Measurements from ENCODE around the gene TMEM50A. TPM values are rescaled to one million over a fixed set of nuclear protein-coding genes. Genes with fewer than 3 reads are reported as not detected.
A peak's percentile ranks its signal among the peaks of the same experiment; 100 is the strongest.
"Not testable (repeated sequence)": the region's sequence is repeated elsewhere in the genome, so short reads cannot be mapped to it uniquely, and the experiment has no call there.

Gene TMEM50A
- total and polyA plus RNA-seq, 7 experiments from 2014 or later = 61.6 to 149 (median 94.2) TPM

GRCh38 chr1:25320314-25320938 is 17.7 kb upstream of the TMEM50A start:
- H3K9me3 ChIP-seq (ENCODE audit: control insufficient read depth in 2 of 3, low read length in 3 of 3); ATAC-seq; intact Hi-C loops (cut with micrococcal nuclease); H3K36me3 ChIP-seq (ENCODE audit: control insufficient read depth in 2 of 3, insufficient read depth in 3 of 3, low read length in 3 of 3); DNase-seq; CTCF ChIA-PET; H3K27ac Mint-ChIP-seq; H3K9me3 Mint-ChIP-seq; H3K27me3 Mint-ChIP-seq; H3K4me1 ChIP-seq (ENCODE audit: control insufficient read depth in 2 of 2, insufficient read depth in 2 of 2, low read length in 2 of 2); H3K27ac ChIP-seq (ENCODE audit: low read depth, low read length); H3K4me3 ChIP-seq (ENCODE audit: low read length); H3K27me3 ChIP-seq (ENCODE audit: control insufficient read depth in 2 of 2, insufficient read depth in 2 of 2, low read length in 2 of 2); H3K4me3 Mint-ChIP-seq: not testable (repeated sequence)
- H3K4me1 Mint-ChIP-seq = peaks cover 0 to 10% (median 4%) of the 10 kb centered on the region in 7 donors
- peaks cover 4 to 16% (median 7%) of the 10 kb centered on the region in 5 donors for H3K36me3 Mint-ChIP-seq
- POLR2A ChIA-PET = interaction anchor here (0.5 kb wide), 1 partner anchor 52 kb away, joined by 4 read pairs; no protein-coding TSS in a partner anchor

GRCh38 chr1:25322127-25322526 is 16.0 kb upstream of the TMEM50A start:
- H3K9me3 Mint-ChIP-seq; H3K36me3 ChIP-seq (ENCODE audit: control insufficient read depth in 2 of 3, insufficient read depth in 3 of 3, low read length in 3 of 3); H3K27ac Mint-ChIP-seq; H3K27ac ChIP-seq (ENCODE audit: low read depth, low read length); CTCF ChIA-PET; DNase-seq; H3K4me3 Mint-ChIP-seq; intact Hi-C loops (cut with micrococcal nuclease); H3K9me3 ChIP-seq (ENCODE audit: control insufficient read depth in 2 of 3, low read length in 3 of 3); H3K4me3 ChIP-seq (ENCODE audit: low read length); H3K36me3 Mint-ChIP-seq; POLR2A ChIA-PET; H3K27me3 ChIP-seq (ENCODE audit: control insufficient read depth in 2 of 2, insufficient read depth in 2 of 2, low read length in 2 of 2); H3K4me1 ChIP-seq (ENCODE audit: control insufficient read depth in 2 of 2, insufficient read depth in 2 of 2, low read length in 2 of 2); H3K27me3 Mint-ChIP-seq; ATAC-seq: not testable (repeated sequence)
- peaks cover 0 to 10% (median 4%) of the 10 kb centered on the region in 7 donors for H3K4me1 Mint-ChIP-seq

- ATAC-seq; H3K27ac Mint-ChIP-seq; H3K36me3 Mint-ChIP-seq; DNase-seq; intact Hi-C loops (cut with micrococcal nuclease); H3K4me3 Mint-ChIP-seq; H3K36me3 ChIP-seq (ENCODE audit: control insufficient read depth in 2 of 3, insufficient read depth in 3 of 3, low read length in 3 of 3); CTCF ChIA-PET; H3K4me1 Mint-ChIP-seq; H3K27ac ChIP-seq (ENCODE audit: low read depth, low read length); H3K27me3 Mint-ChIP-seq; POLR2A ChIA-PET; H3K9me3 ChIP-seq (ENCODE audit: control insufficient read depth in 2 of 3, low read length in 3 of 3); H3K27me3 ChIP-seq (ENCODE audit: control insufficient read depth in 2 of 2, insufficient read depth in 2 of 2, low read length in 2 of 2); H3K4me1 ChIP-seq (ENCODE audit: control insufficient read depth in 2 of 2, insufficient read depth in 2 of 2, low read length in 2 of 2); H3K4me3 ChIP-seq (ENCODE audit: low read length); H3K9me3 Mint-ChIP-seq: not testable (repeated sequence)
These were observed 13.7 kb upstream of the TMEM50A start for GRCh38 chr1:25324407-25324806.

GRCh38 chr1:25327864-25328790 is 10.0 kb upstream of the TMEM50A start:
- peak; percentile 82 for ATAC-seq
- H3K27me3 ChIP-seq (ENCODE audit: control insufficient read depth in 2 of 2, insufficient read depth in 2 of 2, low read length in 2 of 2); H3K9me3 Mint-ChIP-seq; H3K4me3 ChIP-seq (ENCODE audit: low read length); H3K27me3 Mint-ChIP-seq; H3K36me3 ChIP-seq (ENCODE audit: control insufficient read depth in 2 of 3, insufficient read depth in 3 of 3, low read length in 3 of 3); H3K9me3 ChIP-seq (ENCODE audit: control insufficient read depth in 2 of 3, low read length in 3 of 3); DNase-seq; CTCF ChIA-PET; intact Hi-C loops (cut with micrococcal nuclease); H3K27ac Mint-ChIP-seq; H3K4me3 Mint-ChIP-seq; H3K27ac ChIP-seq (ENCODE audit: low read depth, low read length); H3K36me3 Mint-ChIP-seq; POLR2A ChIA-PET: not testable (repeated sequence)
- peaks cover 13 to 31% (median 25%) of the 10 kb centered on the region in 7 donors for H3K4me1 Mint-ChIP-seq
- peaks cover 0 to 18% of the 10 kb centered on the region in 2 donors for H3K4me1 ChIP-seq (ENCODE audit: control insufficient read depth in 2 of 2, insufficient read depth in 2 of 2, low read length in 2 of 2)

GRCh38 chr1:25328791-25329185 is 9.3 kb upstream of the TMEM50A start:
- H3K36me3 ChIP-seq (ENCODE audit: control insufficient read depth in 2 of 3, insufficient read depth in 3 of 3, low read length in 3 of 3); intact Hi-C loops (cut with micrococcal nuclease); H3K27ac ChIP-seq (ENCODE audit: low read depth, low read length); H3K9me3 Mint-ChIP-seq; H3K4me3 Mint-ChIP-seq; H3K4me3 ChIP-seq (ENCODE audit: low read length); H3K27me3 ChIP-seq (ENCODE audit: control insufficient read depth in 2 of 2, insufficient read depth in 2 of 2, low read length in 2 of 2); DNase-seq; H3K9me3 ChIP-seq (ENCODE audit: control insufficient read depth in 2 of 3, low read length in 3 of 3); H3K27me3 Mint-ChIP-seq; POLR2A ChIA-PET; ATAC-seq; CTCF ChIA-PET; H3K27ac Mint-ChIP-seq: not testable (repeated sequence)
- H3K4me1 ChIP-seq (ENCODE audit: control insufficient read depth in 2 of 2, insufficient read depth in 2 of 2, low read length in 2 of 2) = peaks cover 0 to 18% of the 10 kb centered on the region in 2 donors
- H3K36me3 Mint-ChIP-seq = peaks cover 0 to 14% (median 0%) of the 10 kb centered on the region in 5 donors
- peaks cover 11 to 37% (median 31%) of the 10 kb centered on the region in 7 donors for H3K4me1 Mint-ChIP-seq

GRCh38 chr1:25329336-25329735 is 8.8 kb upstream of the TMEM50A start:
- H3K9me3 Mint-ChIP-seq; ATAC-seq; H3K4me3 ChIP-seq (ENCODE audit: low read length); H3K36me3 ChIP-seq (ENCODE audit: control insufficient read depth in 2 of 3, insufficient read depth in 3 of 3, low read length in 3 of 3); H3K27ac ChIP-seq (ENCODE audit: low read depth, low read length); DNase-seq; CTCF ChIA-PET; H3K27me3 Mint-ChIP-seq; POLR2A ChIA-PET; H3K27me3 ChIP-seq (ENCODE audit: control insufficient read depth in 2 of 2, insufficient read depth in 2 of 2, low read length in 2 of 2); H3K9me3 ChIP-seq (ENCODE audit: control insufficient read depth in 2 of 3, low read length in 3 of 3); intact Hi-C loops (cut with micrococcal nuclease): not testable (repeated sequence)
- peaks cover 0 to 18% of the 10 kb centered on the region in 2 donors for H3K4me1 ChIP-seq (ENCODE audit: control insufficient read depth in 2 of 2, insufficient read depth in 2 of 2, low read length in 2 of 2)
- peaks cover 0 to 14% (median 0%) of the 10 kb centered on the region in 5 donors for H3K36me3 Mint-ChIP-seq
- peak overlapping the region in 5 of 9 donors; percentile 60 to 84 (median 70) for H3K27ac Mint-ChIP-seq
- peak overlapping the region in 2 of 10 donors; percentile 39 to 51 for H3K4me3 Mint-ChIP-seq
- H3K4me1 Mint-ChIP-seq = peaks cover 11 to 43% (median 35%) of the 10 kb centered on the region in 7 donors

Data from naive thymus-derived CD4-positive, alpha-beta T cell (primary cell).